ENCODE measurements around the gene AMMECR1.
A peak's percentile ranks its signal among the peaks of the same experiment; 100 is the strongest.

The AMMECR1 gene

GRCh38 chrX:110281377-110281776 is 36.5 kb downstream of the AMMECR1 start:
- TF ChIP-seq POLR2AphosphoS5 (IDR thresholded peaks at IDR 0.05; ENCODE audit: low read depth, low read length) = no peak
- no peak for TF ChIP-seq POLR2A (IDR thresholded peaks at IDR 0.05; ENCODE audit: low read depth, low read length)
- no peak for TF ChIP-seq TAF1 (IDR thresholded peaks at IDR 0.05; ENCODE audit: borderline replicate concordance, low read depth, low read length)

GRCh38 chrX:110280954-110281353 is 36.9 kb downstream of the AMMECR1 start:
- FAIRE-seq (no peak), DNase-seq (ENCODE audit: insufficient read length) (no peak)
- no peak for TF ChIP-seq POLR2A (IDR thresholded peaks at IDR 0.05; ENCODE audit: low read depth, low read length)
- no peak for TF ChIP-seq TAF1 (IDR thresholded peaks at IDR 0.05; ENCODE audit: borderline replicate concordance, low read depth, low read length)
- no peak for TF ChIP-seq POLR2AphosphoS5 (IDR thresholded peaks at IDR 0.05; ENCODE audit: low read depth, low read length)

More at GRCh38 chrX:110281377-110281776, 36.5 kb downstream of the AMMECR1 start:
- FAIRE-seq (no peak), DNase-seq (ENCODE audit: insufficient read length) (no peak)

GRCh38 chrX:110277609-110278008 is 40.3 kb downstream of the AMMECR1 start:
- DNase-seq (ENCODE audit: insufficient read length) (no peak), FAIRE-seq (peak; percentile 24)
- TF ChIP-seq TAF1 (IDR thresholded peaks at IDR 0.05; ENCODE audit: borderline replicate concordance, low read depth, low read length) = no peak
- TF ChIP-seq POLR2A (IDR thresholded peaks at IDR 0.05; ENCODE audit: low read depth, low read length) = no peak
- TF ChIP-seq POLR2AphosphoS5 (IDR thresholded peaks at IDR 0.05; ENCODE audit: low read depth, low read length) = no peak

- no peak for DNase-seq (ENCODE audit: insufficient read length)
- TF ChIP-seq POLR2A (IDR thresholded peaks at IDR 0.05; ENCODE audit: low read depth, low read length) (no peak), POLR2AphosphoS5 (IDR thresholded peaks at IDR 0.05; ENCODE audit: low read depth, low read length) (no peak), TAF1 (IDR thresholded peaks at IDR 0.05; ENCODE audit: borderline replicate concordance, low read depth, low read length) (no peak)
- peak; percentile 84 for FAIRE-seq
These were observed 41.1 kb downstream of the AMMECR1 start for GRCh38 chrX:110276778-110277177.

GRCh38 chrX:110268886-110269285 is 49.0 kb downstream of the AMMECR1 start:
- FAIRE-seq (peak; percentile 30), DNase-seq (ENCODE audit: insufficient read length) (no peak)
- TF ChIP-seq POLR2AphosphoS5 (IDR thresholded peaks at IDR 0.05; ENCODE audit: low read depth, low read length) (no peak), POLR2A (IDR thresholded peaks at IDR 0.05; ENCODE audit: low read depth, low read length) (no peak), TAF1 (IDR thresholded peaks at IDR 0.05; ENCODE audit: borderline replicate concordance, low read depth, low read length) (no peak)

- FAIRE-seq (no peak), DNase-seq (ENCODE audit: insufficient read length) (no peak)
- TF ChIP-seq TAF1 (IDR thresholded peaks at IDR 0.05; ENCODE audit: borderline replicate concordance, low read depth, low read length) (no peak), POLR2AphosphoS5 (IDR thresholded peaks at IDR 0.05; ENCODE audit: low read depth, low read length) (no peak), POLR2A (IDR thresholded peaks at IDR 0.05; ENCODE audit: low read depth, low read length) (no peak)
These were observed 49.5 kb downstream of the AMMECR1 start for GRCh38 chrX:110268395-110268794.

GRCh38 chrX:110267874-110268273 is 50.0 kb downstream of the AMMECR1 start:
- DNase-seq (ENCODE audit: insufficient read length) (no peak), FAIRE-seq (no peak)
- TF ChIP-seq POLR2AphosphoS5 (IDR thresholded peaks at IDR 0.05; ENCODE audit: low read depth, low read length) (no peak), POLR2A (IDR thresholded peaks at IDR 0.05; ENCODE audit: low read depth, low read length) (no peak), TAF1 (IDR thresholded peaks at IDR 0.05; ENCODE audit: borderline replicate concordance, low read depth, low read length) (no peak)

GRCh38 chrX:110265661-110266060 is 52.2 kb downstream of the AMMECR1 start:
- FAIRE-seq = no peak

GRCh38 chrX:110259117-110259516 is 58.8 kb downstream of the AMMECR1 start:
- FAIRE-seq (no peak), DNase-seq (ENCODE audit: insufficient read length) (no peak)
- no peak for TF ChIP-seq TAF1 (IDR thresholded peaks at IDR 0.05; ENCODE audit: borderline replicate concordance, low read depth, low read length)
- TF ChIP-seq POLR2AphosphoS5 (IDR thresholded peaks at IDR 0.05; ENCODE audit: low read depth, low read length) = no peak
- no peak for TF ChIP-seq POLR2A (IDR thresholded peaks at IDR 0.05; ENCODE audit: low read depth, low read length)

More at GRCh38 chrX:110265661-110266060, 52.2 kb downstream of the AMMECR1 start:
- TF ChIP-seq TAF1 (IDR thresholded peaks at IDR 0.05; ENCODE audit: borderline replicate concordance, low read depth, low read length) (no peak), POLR2A (IDR thresholded peaks at IDR 0.05; ENCODE audit: low read depth, low read length) (no peak)
- DNase-seq (ENCODE audit: insufficient read length) = no peak

GRCh38 chrX:110258552-110258951 is 59.3 kb downstream of the AMMECR1 start:
- no peak for TF ChIP-seq TAF1 (IDR thresholded peaks at IDR 0.05; ENCODE audit: borderline replicate concordance, low read depth, low read length)
- TF ChIP-seq POLR2A (IDR thresholded peaks at IDR 0.05; ENCODE audit: low read depth, low read length) = no peak
- TF ChIP-seq POLR2AphosphoS5 (IDR thresholded peaks at IDR 0.05; ENCODE audit: low read depth, low read length) = no peak
- FAIRE-seq (no peak), DNase-seq (ENCODE audit: insufficient read length) (no peak)

- DNase-seq (ENCODE audit: insufficient read length) = no peak
- TF ChIP-seq POLR2A (IDR thresholded peaks at IDR 0.05; ENCODE audit: low read depth, low read length) (no peak), POLR2AphosphoS5 (IDR thresholded peaks at IDR 0.05; ENCODE audit: low read depth, low read length) (no peak), TAF1 (IDR thresholded peaks at IDR 0.05; ENCODE audit: borderline replicate concordance, low read depth, low read length) (no peak)
- FAIRE-seq = no peak
These were observed 60.0 kb downstream of the AMMECR1 start for GRCh38 chrX:110257889-110258288.

GRCh38 chrX:110252711-110253110 is 65.2 kb downstream of the AMMECR1 start:
- TF ChIP-seq TAF1 (IDR thresholded peaks at IDR 0.05; ENCODE audit: borderline replicate concordance, low read depth, low read length) = no peak
- TF ChIP-seq POLR2AphosphoS5 (IDR thresholded peaks at IDR 0.05; ENCODE audit: low read depth, low read length) = no peak
- TF ChIP-seq POLR2A (IDR thresholded peaks at IDR 0.05; ENCODE audit: low read depth, low read length) = no peak
- FAIRE-seq (no peak), DNase-seq (ENCODE audit: insufficient read length) (no peak)

GRCh38 chrX:110251961-110252360 is 65.9 kb downstream of the AMMECR1 start:
- FAIRE-seq (no peak), DNase-seq (ENCODE audit: insufficient read length) (no peak)
- no peak for TF ChIP-seq TAF1 (IDR thresholded peaks at IDR 0.05; ENCODE audit: borderline replicate concordance, low read depth, low read length)
